ENCODE results near the gene PLXNB3. TPM values are rescaled to one million over a fixed set of nuclear protein-coding genes. Genes with fewer than 3 reads are reported as not detected.
A peak's percentile ranks its signal among the peaks of the same experiment; 100 is the strongest.

Gene PLXNB3
- total and polyA plus RNA-seq, 4 donors: 0.11 to 0.69 (median 0.46) TPM

- H3K36me3 ChIP-seq (ENCODE audit: control insufficient read depth in 4 of 4, insufficient read depth in 3 of 4, low read depth in 1 of 4, low read length in 3 of 4): peaks cover 0 to 16% (median 4%) of the 10 kb centered on the region in 4 donors
- peaks cover 8 to 25% (median 17%) of the 10 kb centered on the region in 4 donors for H3K4me1 ChIP-seq (ENCODE audit: control insufficient read depth in 4 of 4, insufficient read depth in 4 of 4, low read length in 3 of 4)
- DNase-seq (ENCODE audit: low spot score): peak; percentile 34
- H3K9ac ChIP-seq (ENCODE audit: low read depth in 1 of 2, low read length in 2 of 2): peak overlapping the region; percentile 65 to 77
- WGBS: 7% methylated on average over 47 of the region's 47 CpGs
- H3K27ac ChIP-seq (ENCODE audit: low read depth in 1 of 2, low read length in 2 of 2): peak overlapping the region; percentile 72 to 86
- peak overlapping the region; percentile 84 to 88 (median 87) for H3K4me3 ChIP-seq (ENCODE audit: low read depth in 1 of 3, low read length in 3 of 3)
- H3K9me3 ChIP-seq (ENCODE audit: control insufficient read depth in 4 of 4, low read length in 3 of 4): peaks cover 0 to 3% (median 2%) of the 10 kb centered on the region in 4 donors
- H3K27me3 ChIP-seq (ENCODE audit: control insufficient read depth in 4 of 4, insufficient read depth in 4 of 4, low read length in 3 of 4): no peaks in the 10 kb centered on the region
- TF ChIP-seq RAD21 (IDR thresholded peaks at IDR 0.05): no peak
- TF ChIP-seq, protein P1, sequence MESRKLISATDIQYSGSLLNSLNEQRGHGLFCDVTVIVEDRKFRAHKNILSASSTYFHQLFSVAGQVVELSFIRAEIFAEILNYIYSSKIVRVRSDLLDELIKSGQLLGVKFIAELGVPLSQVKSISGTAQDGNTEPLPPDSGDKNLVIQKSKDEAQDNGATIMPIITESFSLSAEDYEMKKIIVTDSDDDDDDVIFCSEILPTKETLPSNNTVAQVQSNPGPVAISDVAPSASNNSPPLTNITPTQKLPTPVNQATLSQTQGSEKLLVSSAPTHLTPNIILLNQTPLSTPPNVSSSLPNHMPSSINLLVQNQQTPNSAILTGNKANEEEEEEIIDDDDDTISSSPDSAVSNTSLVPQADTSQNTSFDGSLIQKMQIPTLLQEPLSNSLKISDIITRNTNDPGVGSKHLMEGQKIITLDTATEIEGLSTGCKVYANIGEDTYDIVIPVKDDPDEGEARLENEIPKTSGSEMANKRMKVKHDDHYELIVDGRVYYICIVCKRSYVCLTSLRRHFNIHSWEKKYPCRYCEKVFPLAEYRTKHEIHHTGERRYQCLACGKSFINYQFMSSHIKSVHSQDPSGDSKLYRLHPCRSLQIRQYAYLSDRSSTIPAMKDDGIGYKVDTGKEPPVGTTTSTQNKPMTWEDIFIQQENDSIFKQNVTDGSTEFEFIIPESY (IDR thresholded peaks at IDR 0.05): no peak
- TF ChIP-seq FOXA2 (IDR thresholded peaks at IDR 0.05): no peak
- TF ChIP-seq FOXA1 (IDR thresholded peaks at IDR 0.05): no peak
- no peak for TF ChIP-seq YY1 (IDR thresholded peaks at IDR 0.05)
- TF ChIP-seq NR2F2 (IDR thresholded peaks at IDR 0.05): no peak
- no peak for TF ChIP-seq RXRA (IDR thresholded peaks at IDR 0.05)
- TF ChIP-seq GABPA (IDR thresholded peaks at IDR 0.05 in 1 of 2, conservative IDR thresholded peaks at IDR 0.05 in 1 of 2): no peak
- TF ChIP-seq, protein P2, sequence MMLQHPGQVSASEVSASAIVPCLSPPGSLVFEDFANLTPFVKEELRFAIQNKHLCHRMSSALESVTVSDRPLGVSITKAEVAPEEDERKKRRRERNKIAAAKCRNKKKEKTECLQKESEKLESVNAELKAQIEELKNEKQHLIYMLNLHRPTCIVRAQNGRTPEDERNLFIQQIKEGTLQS (IDR thresholded peaks at IDR 0.05): no peak
- TF ChIP-seq HNF4G (IDR thresholded peaks at IDR 0.05): no peak
- TF ChIP-seq SP1 (IDR thresholded peaks at IDR 0.05): no peak
- no peak for TF ChIP-seq EGR1 (IDR thresholded peaks at IDR 0.05; ENCODE audit: low read depth in 2 of 2)
- no peak for TF ChIP-seq TAF1 (conservative IDR thresholded peaks at IDR 0.05)
- no peak for TF ChIP-seq HNF4A (conservative IDR thresholded peaks at IDR 0.05)
- TF ChIP-seq, protein P3, sequence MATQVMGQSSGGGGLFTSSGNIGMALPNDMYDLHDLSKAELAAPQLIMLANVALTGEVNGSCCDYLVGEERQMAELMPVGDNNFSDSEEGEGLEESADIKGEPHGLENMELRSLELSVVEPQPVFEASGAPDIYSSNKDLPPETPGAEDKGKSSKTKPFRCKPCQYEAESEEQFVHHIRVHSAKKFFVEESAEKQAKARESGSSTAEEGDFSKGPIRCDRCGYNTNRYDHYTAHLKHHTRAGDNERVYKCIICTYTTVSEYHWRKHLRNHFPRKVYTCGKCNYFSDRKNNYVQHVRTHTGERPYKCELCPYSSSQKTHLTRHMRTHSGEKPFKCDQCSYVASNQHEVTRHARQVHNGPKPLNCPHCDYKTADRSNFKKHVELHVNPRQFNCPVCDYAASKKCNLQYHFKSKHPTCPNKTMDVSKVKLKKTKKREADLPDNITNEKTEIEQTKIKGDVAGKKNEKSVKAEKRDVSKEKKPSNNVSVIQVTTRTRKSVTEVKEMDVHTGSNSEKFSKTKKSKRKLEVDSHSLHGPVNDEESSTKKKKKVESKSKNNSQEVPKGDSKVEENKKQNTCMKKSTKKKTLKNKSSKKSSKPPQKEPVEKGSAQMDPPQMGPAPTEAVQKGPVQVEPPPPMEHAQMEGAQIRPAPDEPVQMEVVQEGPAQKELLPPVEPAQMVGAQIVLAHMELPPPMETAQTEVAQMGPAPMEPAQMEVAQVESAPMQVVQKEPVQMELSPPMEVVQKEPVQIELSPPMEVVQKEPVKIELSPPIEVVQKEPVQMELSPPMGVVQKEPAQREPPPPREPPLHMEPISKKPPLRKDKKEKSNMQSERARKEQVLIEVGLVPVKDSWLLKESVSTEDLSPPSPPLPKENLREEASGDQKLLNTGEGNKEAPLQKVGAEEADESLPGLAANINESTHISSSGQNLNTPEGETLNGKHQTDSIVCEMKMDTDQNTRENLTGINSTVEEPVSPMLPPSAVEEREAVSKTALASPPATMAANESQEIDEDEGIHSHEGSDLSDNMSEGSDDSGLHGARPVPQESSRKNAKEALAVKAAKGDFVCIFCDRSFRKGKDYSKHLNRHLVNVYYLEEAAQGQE (IDR thresholded peaks at IDR 0.05): no peak
- TF ChIP-seq, protein P4, sequence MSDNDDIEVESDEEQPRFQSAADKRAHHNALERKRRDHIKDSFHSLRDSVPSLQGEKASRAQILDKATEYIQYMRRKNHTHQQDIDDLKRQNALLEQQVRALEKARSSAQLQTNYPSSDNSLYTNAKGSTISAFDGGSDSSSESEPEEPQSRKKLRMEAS (IDR thresholded peaks at IDR 0.05): no peak
- TF ChIP-seq JUND (IDR thresholded peaks at IDR 0.05): no peak
- no peak for TF ChIP-seq CTCF (IDR thresholded peaks at IDR 0.05; ENCODE audit: low read depth, low read length, missing input control)
Measured at GRCh38 chrX:153794897-153795816, 31.1 kb downstream of the PLXNB3 start.
